RWPE2 (cell line): ENCODE results near the gene KBTBD12.

ENCODE experiments used
- ATAC-seq: fragments of 200-7000 bp; cut with Tn5 transposase; 3 replicates; pipeline ENCODE4 v1.9.1; 2021; ENCODE audit warnings: low read depth
- DNase-seq: peaks from one replicate; pipeline ENCODE4 v3.0.0-alpha.2; 2020; ENCODE audit warnings: low spot score
- H3K27ac ChIP-seq: fragments of 450-650 bp; 2 replicates; pipeline ENCODE4 v1.5.1; 2017; ENCODE audit warnings: mild to moderate bottlenecking; ENCODE audit not compliant: poor library complexity, severe bottlenecking
- H3K27me3 ChIP-seq: fragments of 250-450 bp; sonication (Bioruptor Pico); 2 replicates; pipeline ENCODE4 v1.5.1; 2021; ENCODE audit warnings: mild to moderate bottlenecking, moderate library complexity; ENCODE audit not compliant: insufficient read depth, poor library complexity, severe bottlenecking
- H3K36me3 ChIP-seq: fragments of 250-450 bp; sonication (Bioruptor Pico); 2 replicates; pipeline ENCODE4 v1.5.1; 2020; ENCODE audit warnings: low read depth, mild to moderate bottlenecking, moderate library complexity
- H3K4me1 ChIP-seq: fragments of 250-450 bp; sonication (Bioruptor Pico); 2 replicates; pipeline ENCODE4 v1.5.1; 2021; ENCODE audit warnings: mild to moderate bottlenecking, moderate library complexity; ENCODE audit not compliant: insufficient read depth, poor library complexity, severe bottlenecking
- H3K4me3 ChIP-seq: fragments of 250-450 bp; sonication (Bioruptor Pico); 2 replicates; pipeline ENCODE4 v1.5.1; 2021; ENCODE audit warnings: mild to moderate bottlenecking, moderate library complexity; ENCODE audit not compliant: severe bottlenecking
- H3K9me3 ChIP-seq: fragments of 250-450 bp; sonication (Bioruptor Pico); 2 replicates; pipeline ENCODE4 v1.5.1; 2021; ENCODE audit warnings: mild to moderate bottlenecking, moderate library complexity; ENCODE audit not compliant: severe bottlenecking
- TF ChIP-seq, protein P1 (sequence below): fragments of 450-650 bp; IDR thresholded peaks from one replicate; pipeline ENCODE4 v1.5.1; 2017; ENCODE audit warnings: mild to moderate bottlenecking, moderate library complexity; ENCODE audit not compliant: poor library complexity, severe bottlenecking

KBTBD12 gene

GRCh38 chr3:127979473-127979872, 64.4 kb downstream of the KBTBD12 start:
- TF ChIP-seq, protein P1, sequence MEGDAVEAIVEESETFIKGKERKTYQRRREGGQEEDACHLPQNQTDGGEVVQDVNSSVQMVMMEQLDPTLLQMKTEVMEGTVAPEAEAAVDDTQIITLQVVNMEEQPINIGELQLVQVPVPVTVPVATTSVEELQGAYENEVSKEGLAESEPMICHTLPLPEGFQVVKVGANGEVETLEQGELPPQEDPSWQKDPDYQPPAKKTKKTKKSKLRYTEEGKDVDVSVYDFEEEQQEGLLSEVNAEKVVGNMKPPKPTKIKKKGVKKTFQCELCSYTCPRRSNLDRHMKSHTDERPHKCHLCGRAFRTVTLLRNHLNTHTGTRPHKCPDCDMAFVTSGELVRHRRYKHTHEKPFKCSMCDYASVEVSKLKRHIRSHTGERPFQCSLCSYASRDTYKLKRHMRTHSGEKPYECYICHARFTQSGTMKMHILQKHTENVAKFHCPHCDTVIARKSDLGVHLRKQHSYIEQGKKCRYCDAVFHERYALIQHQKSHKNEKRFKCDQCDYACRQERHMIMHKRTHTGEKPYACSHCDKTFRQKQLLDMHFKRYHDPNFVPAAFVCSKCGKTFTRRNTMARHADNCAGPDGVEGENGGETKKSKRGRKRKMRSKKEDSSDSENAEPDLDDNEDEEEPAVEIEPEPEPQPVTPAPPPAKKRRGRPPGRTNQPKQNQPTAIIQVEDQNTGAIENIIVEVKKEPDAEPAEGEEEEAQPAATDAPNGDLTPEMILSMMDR = no peak
- no peak for ATAC-seq

DNA sequence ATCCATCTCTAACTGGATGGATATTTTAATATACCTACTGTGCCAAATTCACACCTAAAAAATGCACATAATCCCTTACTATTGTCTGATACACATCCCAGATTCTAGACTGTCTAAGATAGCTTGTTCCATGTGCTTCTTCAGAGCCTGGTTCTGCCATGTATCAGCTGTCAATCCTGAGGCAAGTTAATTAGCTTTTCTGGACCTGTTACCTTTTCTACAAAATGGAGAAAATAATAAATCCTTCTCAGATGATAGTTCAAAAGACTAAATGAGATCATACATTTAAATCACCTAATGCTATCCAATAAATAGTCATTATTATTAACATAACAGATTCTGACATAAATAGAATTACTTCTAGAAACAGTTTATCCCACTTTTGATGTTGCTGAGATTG, 66.1 kb downstream of the KBTBD12 start:
- no peak overlapping the region for H3K27ac ChIP-seq
- no peaks in the 10 kb centered on the region for H3K36me3 ChIP-seq
- H3K27me3 ChIP-seq = no peaks in the 10 kb centered on the region
- TF ChIP-seq, protein P1 = no peak
- H3K9me3 ChIP-seq = no peaks in the 10 kb centered on the region
- H3K4me1 ChIP-seq = no peaks in the 10 kb centered on the region
- H3K4me3 ChIP-seq = no peak overlapping the region
- DNase-seq (no peak), ATAC-seq (no peak)

More at GRCh38 chr3:127979473-127979872, 64.4 kb downstream of the KBTBD12 start:
- no peak for DNase-seq
- Histone ChIP-seq H3K4me1 (no peaks in the 10 kb centered on the region), H3K36me3 (no peaks in the 10 kb centered on the region), H3K9me3 (no peaks in the 10 kb centered on the region), H3K4me3 (no peak overlapping the region), H3K27ac (no peak overlapping the region), H3K27me3 (no peaks in the 10 kb centered on the region)

GRCh38 chr3:127982155-127982554, 67.1 kb downstream of the KBTBD12 start:
- ATAC-seq (no peak), DNase-seq (no peak)
- H3K9me3 ChIP-seq = no peaks in the 10 kb centered on the region
- TF ChIP-seq, protein P1 = no peak
- no peak overlapping the region for H3K27ac ChIP-seq
- no peaks in the 10 kb centered on the region for H3K36me3 ChIP-seq
- no peaks in the 10 kb centered on the region for H3K27me3 ChIP-seq
- no peak overlapping the region for H3K4me3 ChIP-seq
- no peaks in the 10 kb centered on the region for H3K4me1 ChIP-seq

DNA sequence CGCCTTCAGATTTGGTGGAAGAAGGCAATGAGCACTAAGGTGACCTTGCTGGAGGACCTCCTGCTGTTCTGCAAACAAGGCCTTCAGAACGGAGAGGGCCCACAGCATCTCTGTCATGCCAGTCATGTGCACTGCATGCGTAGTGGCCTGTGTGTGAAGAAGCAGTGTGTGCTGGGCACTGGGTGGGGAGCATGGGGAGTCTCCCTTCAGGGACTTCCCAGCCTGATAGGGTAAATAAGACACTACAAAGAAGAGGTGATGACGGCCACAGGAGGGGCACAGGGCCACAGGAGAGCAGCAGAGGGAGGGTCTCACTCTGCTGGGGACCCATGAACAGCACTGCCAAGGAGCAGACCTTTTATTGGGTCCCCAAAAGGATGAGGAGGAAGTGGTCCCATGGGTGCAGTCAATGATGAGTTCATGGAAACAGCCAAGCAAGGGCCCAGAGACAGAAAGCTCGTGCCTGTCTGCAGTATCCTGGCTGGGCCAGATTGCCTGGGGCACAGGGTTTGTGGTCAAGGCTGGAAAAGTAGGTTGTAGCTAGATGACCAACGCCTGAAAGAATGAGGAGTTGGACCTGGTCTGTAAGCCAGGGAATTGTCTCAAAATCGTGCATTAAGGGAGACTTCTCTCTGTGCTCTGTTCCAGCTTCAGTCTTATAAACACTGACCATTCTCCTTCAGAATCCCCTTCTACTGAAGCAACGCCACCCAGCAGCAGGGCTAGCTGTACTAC, 69.4 kb downstream of the KBTBD12 start:
- Histone ChIP-seq H3K4me3 (no peak overlapping the region), H3K27ac (no peak overlapping the region), H3K4me1 (no peaks in the 10 kb centered on the region), H3K27me3 (no peaks in the 10 kb centered on the region), H3K9me3 (no peaks in the 10 kb centered on the region), H3K36me3 (no peaks in the 10 kb centered on the region)
- TF ChIP-seq, protein P1 = no peak
- DNase-seq (no peak), ATAC-seq (no peak)

- H3K36me3 ChIP-seq = no peaks in the 10 kb centered on the region
- H3K9me3 ChIP-seq = no peaks in the 10 kb centered on the region
- no peak overlapping the region for H3K27ac ChIP-seq
- H3K4me3 ChIP-seq = no peak overlapping the region
- no peaks in the 10 kb centered on the region for H3K4me1 ChIP-seq
- H3K27me3 ChIP-seq = no peaks in the 10 kb centered on the region
- DNase-seq (no peak), ATAC-seq (no peak)
- TF ChIP-seq, protein P1 = no peak
These were observed 70.2 kb downstream of the KBTBD12 start for GRCh38 chr3:127985216-127985615.
